ENCODE results near the gene TEX14.
"Not testable (repeated sequence)": the region's sequence is repeated elsewhere in the genome, so short reads cannot be mapped to it uniquely, and the experiment has no call there.

Gene TEX14

DNA sequence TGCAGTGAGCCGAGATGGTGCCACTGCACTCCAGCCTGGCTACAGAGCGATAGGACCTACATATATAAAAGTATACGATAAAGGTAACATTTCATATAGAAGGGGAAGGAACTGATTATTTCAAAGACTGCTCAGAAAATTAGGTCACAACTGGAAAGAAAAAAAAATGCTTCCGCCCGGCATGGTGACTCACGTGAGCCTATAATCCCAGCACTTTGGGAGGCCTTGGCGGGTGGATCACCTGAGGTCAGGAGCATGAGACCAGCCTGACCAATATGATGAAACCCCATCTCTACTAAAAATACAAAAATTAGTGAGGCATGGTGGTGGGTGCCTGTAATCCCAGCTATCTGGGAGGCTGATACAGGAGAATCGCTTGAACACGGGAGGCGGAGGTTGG is 7.8 kb downstream of the TEX14 start:
- H3K4me1 ChIP-seq (ENCODE audit: insufficient read depth, low read length), result no peaks in the 10 kb centered on the region
- no peak overlapping the region for H3K9ac ChIP-seq (ENCODE audit: low read depth, low read length)
- no peak overlapping the region for H2AFZ ChIP-seq (ENCODE audit: low read depth, low read length)
- H4K20me1 ChIP-seq (ENCODE audit: insufficient read depth, low read length), result no peaks in the 10 kb centered on the region
- no peaks in the 10 kb centered on the region for H3K79me2 ChIP-seq (ENCODE audit: insufficient read depth, low read length)
- H3K36me3 ChIP-seq (ENCODE audit: insufficient read depth, low read length), result no peaks in the 10 kb centered on the region
- DNase-seq, result no peak
- TF ChIP-seq, protein P1, sequence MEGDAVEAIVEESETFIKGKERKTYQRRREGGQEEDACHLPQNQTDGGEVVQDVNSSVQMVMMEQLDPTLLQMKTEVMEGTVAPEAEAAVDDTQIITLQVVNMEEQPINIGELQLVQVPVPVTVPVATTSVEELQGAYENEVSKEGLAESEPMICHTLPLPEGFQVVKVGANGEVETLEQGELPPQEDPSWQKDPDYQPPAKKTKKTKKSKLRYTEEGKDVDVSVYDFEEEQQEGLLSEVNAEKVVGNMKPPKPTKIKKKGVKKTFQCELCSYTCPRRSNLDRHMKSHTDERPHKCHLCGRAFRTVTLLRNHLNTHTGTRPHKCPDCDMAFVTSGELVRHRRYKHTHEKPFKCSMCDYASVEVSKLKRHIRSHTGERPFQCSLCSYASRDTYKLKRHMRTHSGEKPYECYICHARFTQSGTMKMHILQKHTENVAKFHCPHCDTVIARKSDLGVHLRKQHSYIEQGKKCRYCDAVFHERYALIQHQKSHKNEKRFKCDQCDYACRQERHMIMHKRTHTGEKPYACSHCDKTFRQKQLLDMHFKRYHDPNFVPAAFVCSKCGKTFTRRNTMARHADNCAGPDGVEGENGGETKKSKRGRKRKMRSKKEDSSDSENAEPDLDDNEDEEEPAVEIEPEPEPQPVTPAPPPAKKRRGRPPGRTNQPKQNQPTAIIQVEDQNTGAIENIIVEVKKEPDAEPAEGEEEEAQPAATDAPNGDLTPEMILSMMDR (IDR thresholded peaks at IDR 0.05; ENCODE audit: borderline replicate concordance, extremely low read depth, low read length, poor library complexity, severe bottlenecking), result no peak
- TF ChIP-seq EZH2 (IDR thresholded peaks at IDR 0.05; ENCODE audit: borderline replicate concordance, low read depth, low read length, severe bottlenecking), result no peak
- H3K4me2 ChIP-seq (ENCODE audit: insufficient read depth, low read length), result no peak overlapping the region
- ATAC-seq (ENCODE audit: insufficient read depth, low read depth), result no peak
- no peaks in the 10 kb centered on the region for H3K9me3 ChIP-seq (ENCODE audit: insufficient read depth, low read length, severe bottlenecking)
- H3K27ac ChIP-seq (ENCODE audit: low read length), result no peak overlapping the region
- H3K27me3 ChIP-seq (ENCODE audit: insufficient read depth, low read length, poor library complexity), result no peaks in the 10 kb centered on the region
- no peak overlapping the region for H3K4me3 ChIP-seq (ENCODE audit: low read depth in 1 of 2, low read length in 2 of 2)

DNA sequence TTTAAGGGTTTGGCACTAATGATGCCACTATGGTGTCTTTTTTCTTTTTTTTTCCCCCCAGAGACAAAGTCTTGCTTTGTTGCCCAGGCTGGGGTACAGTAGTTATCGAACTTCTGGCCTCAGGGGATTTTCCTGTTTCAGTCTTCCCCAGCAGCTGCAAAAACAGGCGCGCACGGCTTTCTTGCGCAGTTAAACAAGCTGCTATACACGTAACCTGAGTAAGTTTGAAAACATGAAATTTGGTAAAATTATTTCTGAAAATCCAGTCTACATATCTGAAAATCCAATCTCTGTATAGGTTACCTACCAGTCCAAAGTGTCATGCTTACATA is 11.8 kb downstream of the TEX14 start:
- no peak overlapping the region for H2AFZ ChIP-seq (ENCODE audit: low read depth, low read length)
- no peak overlapping the region for H3K27ac ChIP-seq (ENCODE audit: low read length)

DNA sequence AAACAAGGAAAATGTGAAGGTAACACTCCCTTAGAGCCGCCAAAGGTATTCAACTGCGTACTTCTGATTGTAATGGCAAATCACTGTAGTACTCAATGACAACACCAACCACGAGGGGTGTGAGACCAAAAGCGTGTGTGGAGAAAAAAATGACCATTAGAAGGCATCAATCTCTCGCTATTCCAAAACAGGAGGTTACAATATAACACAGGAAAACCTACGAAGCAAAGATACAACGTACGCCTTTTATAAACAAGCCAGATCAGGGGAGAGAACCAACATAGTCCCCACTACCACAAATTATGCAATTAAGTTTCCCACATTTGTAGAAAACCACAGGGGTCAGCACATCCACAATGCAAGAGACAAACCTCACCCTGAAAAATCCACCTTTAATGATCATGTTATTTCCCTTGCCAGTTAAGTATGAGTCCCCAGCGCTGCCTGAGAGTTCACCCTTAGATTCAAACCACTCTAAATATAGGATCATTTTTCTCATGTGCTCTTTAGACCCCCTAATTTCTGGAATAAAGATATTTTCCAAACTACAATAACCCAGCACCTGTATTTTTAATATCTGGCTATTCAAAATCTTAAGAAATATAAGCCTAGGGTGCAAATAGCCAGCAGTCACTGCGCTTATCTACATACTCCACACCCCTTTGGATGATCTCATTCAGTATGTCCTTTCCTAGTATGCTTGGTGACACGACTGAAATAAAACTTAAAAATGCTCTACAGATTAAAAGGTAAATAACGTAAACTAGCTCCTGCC is 12.4 kb downstream of the TEX14 start:
- Histone ChIP-seq H4K20me1 (ENCODE audit: insufficient read depth, low read length) (no peaks in the 10 kb centered on the region), H3K4me3 (ENCODE audit: low read depth in 1 of 2, low read length in 2 of 2) (no peak overlapping the region), H3K9me3 (ENCODE audit: insufficient read depth, low read length, severe bottlenecking) (no peaks in the 10 kb centered on the region), H3K4me2 (ENCODE audit: insufficient read depth, low read length) (no peak overlapping the region), H3K9ac (ENCODE audit: low read depth, low read length) (no peak overlapping the region), H3K27ac (ENCODE audit: low read length) (no peak overlapping the region), H3K36me3 (ENCODE audit: insufficient read depth, low read length) (no peaks in the 10 kb centered on the region), H3K79me2 (ENCODE audit: insufficient read depth, low read length) (no peaks in the 10 kb centered on the region), H2AFZ (ENCODE audit: low read depth, low read length) (no peak overlapping the region), H3K27me3 (ENCODE audit: insufficient read depth, low read length, poor library complexity) (no peaks in the 10 kb centered on the region), H3K4me1 (ENCODE audit: insufficient read depth, low read length) (no peaks in the 10 kb centered on the region)
- ATAC-seq (ENCODE audit: insufficient read depth, low read depth) (no peak), DNase-seq (no peak)
- TF ChIP-seq, protein P1 (IDR thresholded peaks at IDR 0.05; ENCODE audit: borderline replicate concordance, extremely low read depth, low read length, poor library complexity, severe bottlenecking), result no peak
- TF ChIP-seq EZH2 (IDR thresholded peaks at IDR 0.05; ENCODE audit: borderline replicate concordance, low read depth, low read length, severe bottlenecking), result no peak

More for the DNA sequence above, 11.8 kb downstream of the TEX14 start:
- Histone ChIP-seq H3K4me1 (ENCODE audit: insufficient read depth, low read length) (no peaks in the 10 kb centered on the region), H3K9me3 (ENCODE audit: insufficient read depth, low read length, severe bottlenecking) (no peaks in the 10 kb centered on the region), H3K9ac (ENCODE audit: low read depth, low read length) (no peak overlapping the region), H4K20me1 (ENCODE audit: insufficient read depth, low read length) (no peaks in the 10 kb centered on the region), H3K36me3 (ENCODE audit: insufficient read depth, low read length) (no peaks in the 10 kb centered on the region), H3K27me3 (ENCODE audit: insufficient read depth, low read length, poor library complexity) (no peaks in the 10 kb centered on the region), H3K4me2 (ENCODE audit: insufficient read depth, low read length) (no peak overlapping the region), H3K4me3 (ENCODE audit: low read depth in 1 of 2, low read length in 2 of 2) (no peak overlapping the region), H3K79me2 (ENCODE audit: insufficient read depth, low read length) (no peaks in the 10 kb centered on the region)
- DNase-seq, result no peak
- no peak for TF ChIP-seq EZH2 (IDR thresholded peaks at IDR 0.05; ENCODE audit: borderline replicate concordance, low read depth, low read length, severe bottlenecking)
- TF ChIP-seq, protein P1 (IDR thresholded peaks at IDR 0.05; ENCODE audit: borderline replicate concordance, extremely low read depth, low read length, poor library complexity, severe bottlenecking), result no peak
- ATAC-seq (ENCODE audit: insufficient read depth, low read depth), result no peak

DNA sequence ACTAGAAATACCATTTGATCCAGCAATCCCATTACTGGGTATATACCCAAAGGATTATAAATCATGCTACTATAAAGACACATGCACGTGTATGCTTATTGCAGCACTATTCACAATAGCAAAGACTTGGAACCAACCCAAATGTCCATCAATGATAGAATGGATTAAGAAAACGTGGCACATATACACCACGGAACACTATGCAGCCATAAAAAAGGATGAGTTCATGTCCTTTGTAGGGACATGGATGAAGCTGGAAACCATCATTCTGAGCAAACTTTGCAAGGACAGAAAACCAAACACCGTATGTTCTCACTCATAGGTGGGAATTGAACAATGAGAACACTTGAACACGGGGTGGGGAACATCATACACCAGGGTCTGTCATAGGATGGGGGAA is 13.6 kb downstream of the TEX14 start:
- not testable (repeated sequence) for H3K4me2 ChIP-seq (ENCODE audit: insufficient read depth, low read length); H3K4me3 ChIP-seq (ENCODE audit: low read depth in 1 of 2, low read length in 2 of 2); H3K9ac ChIP-seq (ENCODE audit: low read depth, low read length); H3K79me2 ChIP-seq (ENCODE audit: insufficient read depth, low read length); H3K27ac ChIP-seq (ENCODE audit: low read length); ATAC-seq (ENCODE audit: insufficient read depth, low read depth); H3K27me3 ChIP-seq (ENCODE audit: insufficient read depth, low read length, poor library complexity); H3K36me3 ChIP-seq (ENCODE audit: insufficient read depth, low read length); H3K9me3 ChIP-seq (ENCODE audit: insufficient read depth, low read length, severe bottlenecking); H2AFZ ChIP-seq (ENCODE audit: low read depth, low read length); DNase-seq; H4K20me1 ChIP-seq (ENCODE audit: insufficient read depth, low read length); H3K4me1 ChIP-seq (ENCODE audit: insufficient read depth, low read length)

Data from DND-41 (cell line).